Osteocyte (in vitro differentiated cells): ENCODE measurements around the gene POPDC2. TPM values are rescaled to one million over a fixed set of nuclear protein-coding genes. Genes with fewer than 3 reads are reported as not detected.

Experiments
- DNase-seq: peaks from one replicate; pipeline ENCODE4 v3.0.0; 2021; ENCODE audit warnings: mixed read lengths; ENCODE audit not compliant: unreplicated experiment; ENCODE audit errors: extremely low spot score
- H3K27ac Mint-ChIP-seq: one replicate; pipeline ENCODE4 v1.8.0; 2021; ENCODE audit warnings: mild to moderate bottlenecking, mixed read lengths; ENCODE audit not compliant: unreplicated experiment
- H3K27me3 Mint-ChIP-seq: one replicate; pipeline ENCODE4 v1.8.0; 2021; ENCODE audit warnings: mixed read lengths; ENCODE audit not compliant: unreplicated experiment
- H3K36me3 Mint-ChIP-seq: one replicate; pipeline ENCODE4 v1.8.0; 2021; ENCODE audit warnings: mixed read lengths; ENCODE audit not compliant: unreplicated experiment
- H3K4me1 Mint-ChIP-seq: one replicate; pipeline ENCODE4 v1.8.0; 2021; ENCODE audit warnings: mixed read lengths; ENCODE audit not compliant: unreplicated experiment
- H3K4me3 Mint-ChIP-seq: one replicate; pipeline ENCODE4 v1.8.0; 2021; ENCODE audit warnings: mild to moderate bottlenecking, moderate library complexity, mixed read lengths; ENCODE audit not compliant: unreplicated experiment
- H3K9me3 Mint-ChIP-seq: one replicate; pipeline ENCODE4 v1.8.0; 2021; ENCODE audit warnings: mixed read lengths; ENCODE audit not compliant: unreplicated experiment
- total RNA-seq: library from RNA; stranded (reverse); gene quantifications from 2 replicates; pipeline ENCODE4 v1.2.1, GENCODE V29; 2021
- TF ChIP-seq, protein P1 (sequence below): fragments of 200-600 bp; sonication (generic); IDR thresholded peaks from 2 replicates; pipeline ENCODE4 v1.5.0; 2021; ENCODE audit warnings: antibody characterized with exemption, mild to moderate bottlenecking, moderate library complexity

POPDC2 gene
- total RNA-seq, 1 donor from 2014 or later: 2.4 TPM

DNA sequence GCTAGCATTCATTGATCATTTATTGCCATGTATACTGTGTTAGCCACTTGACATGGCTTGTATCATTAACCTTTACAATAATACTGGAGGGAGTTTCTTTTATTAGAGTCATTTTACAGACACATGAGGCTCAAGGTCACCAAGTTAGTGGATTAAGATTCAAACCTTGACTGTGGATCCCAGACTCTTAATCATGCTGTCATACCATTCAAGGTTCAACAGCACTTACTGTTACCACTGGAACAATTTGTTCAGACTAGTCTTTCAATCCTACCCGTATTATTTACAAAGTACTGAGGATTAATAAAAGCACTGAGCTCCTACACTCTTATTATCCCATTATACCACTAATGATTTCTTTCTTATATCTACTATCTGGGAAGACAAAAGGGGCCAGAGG lies 15.6 kb upstream of the POPDC2 start:
- no peak overlapping the region for H3K27ac Mint-ChIP-seq
- H3K27me3 Mint-ChIP-seq: no peaks in the 10 kb centered on the region
- peaks cover 20% of the 10 kb centered on the region for H3K4me1 Mint-ChIP-seq
- peak overlapping the region; percentile 84 for H3K4me3 Mint-ChIP-seq
- H3K9me3 Mint-ChIP-seq: no peaks in the 10 kb centered on the region
- no peak for DNase-seq
- peaks cover 14% of the 10 kb centered on the region for H3K36me3 Mint-ChIP-seq
- TF ChIP-seq, protein P1, sequence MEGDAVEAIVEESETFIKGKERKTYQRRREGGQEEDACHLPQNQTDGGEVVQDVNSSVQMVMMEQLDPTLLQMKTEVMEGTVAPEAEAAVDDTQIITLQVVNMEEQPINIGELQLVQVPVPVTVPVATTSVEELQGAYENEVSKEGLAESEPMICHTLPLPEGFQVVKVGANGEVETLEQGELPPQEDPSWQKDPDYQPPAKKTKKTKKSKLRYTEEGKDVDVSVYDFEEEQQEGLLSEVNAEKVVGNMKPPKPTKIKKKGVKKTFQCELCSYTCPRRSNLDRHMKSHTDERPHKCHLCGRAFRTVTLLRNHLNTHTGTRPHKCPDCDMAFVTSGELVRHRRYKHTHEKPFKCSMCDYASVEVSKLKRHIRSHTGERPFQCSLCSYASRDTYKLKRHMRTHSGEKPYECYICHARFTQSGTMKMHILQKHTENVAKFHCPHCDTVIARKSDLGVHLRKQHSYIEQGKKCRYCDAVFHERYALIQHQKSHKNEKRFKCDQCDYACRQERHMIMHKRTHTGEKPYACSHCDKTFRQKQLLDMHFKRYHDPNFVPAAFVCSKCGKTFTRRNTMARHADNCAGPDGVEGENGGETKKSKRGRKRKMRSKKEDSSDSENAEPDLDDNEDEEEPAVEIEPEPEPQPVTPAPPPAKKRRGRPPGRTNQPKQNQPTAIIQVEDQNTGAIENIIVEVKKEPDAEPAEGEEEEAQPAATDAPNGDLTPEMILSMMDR: no peak

DNA sequence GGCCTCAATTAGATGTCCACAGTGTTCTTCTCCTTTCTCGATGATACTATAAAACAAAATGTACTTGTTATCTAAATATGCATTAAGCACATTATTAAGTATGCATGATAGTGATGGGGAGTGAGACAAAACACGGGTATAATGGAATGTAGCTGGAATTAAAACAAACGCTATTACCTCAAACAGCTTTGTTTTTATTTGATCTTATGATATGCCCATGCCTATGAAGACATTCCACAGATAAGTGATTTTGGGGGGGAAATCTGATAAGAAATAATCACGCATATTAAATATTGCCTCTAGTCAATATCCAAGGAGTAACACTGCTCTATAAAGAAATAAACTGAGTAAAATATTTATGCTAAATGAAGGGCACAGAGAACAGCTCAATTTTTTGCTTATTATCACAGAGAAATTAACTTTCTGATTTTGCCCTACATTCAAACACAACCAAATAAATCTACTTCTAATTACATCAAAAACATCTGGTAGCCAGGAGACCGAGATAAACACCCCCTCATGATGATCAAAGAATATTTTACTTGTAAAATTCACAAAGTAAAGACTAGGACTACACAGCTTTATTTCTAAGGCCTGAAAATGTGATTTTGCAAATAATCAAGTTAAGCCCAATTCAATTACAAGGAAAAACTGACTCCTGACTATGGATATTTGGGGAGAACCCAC lies 14.9 kb upstream of the POPDC2 start:
- DNase-seq: no peak
- Mint-ChIP-seq H3K27me3 (no peaks in the 10 kb centered on the region), H3K36me3 (peaks cover 14% of the 10 kb centered on the region), H3K4me3 (peak overlapping the region; percentile 84), H3K4me1 (peaks cover 23% of the 10 kb centered on the region), H3K27ac (no peak overlapping the region), H3K9me3 (no peaks in the 10 kb centered on the region)
- TF ChIP-seq, protein P1: no peak

DNA sequence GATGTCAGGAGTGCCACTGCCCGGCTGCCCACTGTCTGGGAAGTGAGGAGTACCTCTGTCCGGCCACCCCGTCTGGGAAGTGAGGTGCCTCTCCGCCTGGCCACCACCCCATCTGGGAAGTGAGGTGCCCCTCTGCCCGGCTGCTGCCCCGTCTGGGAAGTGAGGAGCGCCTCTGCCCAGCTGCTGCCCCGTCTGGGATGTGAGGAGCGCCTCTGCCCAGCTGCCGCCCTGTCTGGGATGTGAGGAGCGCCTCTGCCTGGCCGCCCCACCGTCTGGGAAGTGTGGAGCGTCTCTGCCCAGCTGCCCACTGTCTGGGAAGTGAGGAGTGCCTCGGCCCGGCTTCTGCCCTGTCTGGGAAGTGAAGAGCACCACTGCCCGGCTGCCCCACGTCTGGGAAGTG lies 13.5 kb upstream of the POPDC2 start:
- Mint-ChIP-seq H3K27me3 (no peaks in the 10 kb centered on the region), H3K36me3 (peaks cover 19% of the 10 kb centered on the region), H3K4me3 (no peak overlapping the region), H3K9me3 (no peaks in the 10 kb centered on the region), H3K4me1 (peaks cover 34% of the 10 kb centered on the region), H3K27ac (no peak overlapping the region)
- TF ChIP-seq, protein P1: no peak
- DNase-seq: no peak

DNA sequence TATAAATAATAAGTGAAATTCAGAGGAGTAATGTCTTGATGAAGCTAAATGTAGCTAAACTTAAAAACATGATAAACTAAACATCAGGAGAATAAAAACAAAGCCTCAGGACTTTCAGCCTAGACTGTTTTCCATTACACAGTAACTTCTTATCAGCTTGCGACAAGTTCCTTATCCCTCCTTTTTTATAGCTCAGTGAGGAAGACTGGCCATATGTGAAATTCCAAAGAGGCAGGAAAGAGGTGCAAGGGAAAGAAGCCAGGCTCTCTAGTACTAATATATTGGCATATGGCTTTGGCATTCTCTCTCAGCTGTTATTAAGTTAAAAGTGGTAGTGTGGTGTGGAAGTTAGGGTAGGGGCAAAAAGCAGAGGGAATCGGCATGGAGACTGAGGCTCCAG lies 12.4 kb upstream of the POPDC2 start:
- Mint-ChIP-seq H3K4me1 (peaks cover 33% of the 10 kb centered on the region), H3K27me3 (no peaks in the 10 kb centered on the region), H3K27ac (no peak overlapping the region), H3K4me3 (no peak overlapping the region), H3K9me3 (no peaks in the 10 kb centered on the region), H3K36me3 (peaks cover 19% of the 10 kb centered on the region)
- TF ChIP-seq, protein P1: no peak
- no peak for DNase-seq

DNA sequence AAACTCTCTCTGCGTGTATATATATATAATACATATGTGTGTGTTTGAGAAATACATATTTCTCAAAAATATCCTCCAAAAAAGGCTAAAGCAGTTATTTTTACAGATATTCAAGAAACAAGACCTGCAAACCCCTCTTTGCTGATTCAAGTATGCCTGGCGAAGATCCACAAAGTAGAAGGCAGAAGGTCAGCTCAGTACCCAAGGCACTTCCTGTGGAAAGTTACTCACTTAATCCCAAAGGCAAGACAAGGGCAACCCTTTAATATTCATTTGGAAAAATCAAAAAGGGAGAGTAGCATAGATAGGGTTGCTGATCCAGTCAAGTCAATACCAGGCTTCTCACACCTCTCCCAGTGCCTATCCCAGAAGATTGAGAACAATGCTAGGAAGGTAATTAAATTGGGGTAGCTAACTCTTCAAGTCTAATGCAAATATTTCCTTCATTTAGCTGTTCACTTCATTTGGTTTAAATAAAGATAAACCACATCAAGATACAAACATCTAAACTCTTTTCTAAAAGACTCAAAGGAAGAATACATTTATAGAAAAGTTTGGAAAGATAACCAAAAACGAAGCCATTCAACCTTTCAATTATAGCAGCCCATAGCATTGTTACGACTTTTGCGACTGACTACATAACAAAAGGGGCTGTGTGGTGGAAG lies 9.6 kb upstream of the POPDC2 start:
- Mint-ChIP-seq H3K27ac (peak overlapping the region; percentile 48), H3K27me3 (no peaks in the 10 kb centered on the region), H3K36me3 (peaks cover 22% of the 10 kb centered on the region), H3K4me3 (no peak overlapping the region), H3K9me3 (no peaks in the 10 kb centered on the region), H3K4me1 (peaks cover 13% of the 10 kb centered on the region)
- no peak for DNase-seq
- TF ChIP-seq, protein P1: no peak
